ENCODE measurements around the gene RASAL3.
"Not testable (repeated sequence)": the region's sequence is repeated elsewhere in the genome, so short reads cannot be mapped to it uniquely, and the experiment has no call there.

The RASAL3 gene

GRCh38 chr19:15475611-15476010 is 11.3 kb upstream of the RASAL3 start:
- TF ChIP-seq, protein P1, sequence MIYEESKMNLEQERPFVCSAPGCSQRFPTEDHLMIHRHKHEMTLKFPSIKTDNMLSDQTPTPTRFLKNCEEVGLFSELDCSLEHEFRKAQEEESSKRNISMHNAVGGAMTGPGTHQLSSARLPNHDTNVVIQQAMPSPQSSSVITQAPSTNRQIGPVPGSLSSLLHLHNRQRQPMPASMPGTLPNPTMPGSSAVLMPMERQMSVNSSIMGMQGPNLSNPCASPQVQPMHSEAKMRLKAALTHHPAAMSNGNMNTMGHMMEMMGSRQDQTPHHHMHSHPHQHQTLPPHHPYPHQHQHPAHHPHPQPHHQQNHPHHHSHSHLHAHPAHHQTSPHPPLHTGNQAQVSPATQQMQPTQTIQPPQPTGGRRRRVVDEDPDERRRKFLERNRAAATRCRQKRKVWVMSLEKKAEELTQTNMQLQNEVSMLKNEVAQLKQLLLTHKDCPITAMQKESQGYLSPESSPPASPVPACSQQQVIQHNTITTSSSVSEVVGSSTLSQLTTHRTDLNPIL (CRISPR knock-in tag; IDR thresholded peaks at IDR 0.05; ENCODE audit: low read depth) = no peak
- no peak for TF ChIP-seq RARB (CRISPR knock-in tag; IDR thresholded peaks at IDR 0.05)
- ATAC-seq = no peak

DNA sequence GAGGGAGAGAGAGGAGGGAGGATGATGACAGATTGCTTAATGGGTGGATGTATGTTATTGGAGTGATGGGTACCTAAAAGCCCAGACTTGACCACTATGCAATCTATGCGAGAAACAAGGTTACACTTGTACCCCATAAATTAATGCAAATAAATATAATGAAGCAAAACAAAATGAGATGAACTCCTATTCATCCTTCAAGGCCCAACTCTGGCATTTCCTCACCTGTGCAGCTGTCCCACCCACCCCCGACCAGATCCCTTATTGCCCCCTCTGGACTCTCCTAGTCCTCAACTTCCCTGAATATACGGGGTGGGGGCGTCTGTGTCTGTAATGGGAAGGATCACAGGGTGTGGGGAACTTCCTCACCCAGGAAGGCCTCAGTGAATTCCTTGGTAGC is 10.8 kb upstream of the RASAL3 start:
- TF ChIP-seq BACH2 (CRISPR knock-in tag; IDR thresholded peaks at IDR 0.05; ENCODE audit: borderline replicate concordance) (no peak), ZFP3 (CRISPR knock-in tag; IDR thresholded peaks at IDR 0.05) (peak; percentile 73)
- no peak for ATAC-seq

DNA sequence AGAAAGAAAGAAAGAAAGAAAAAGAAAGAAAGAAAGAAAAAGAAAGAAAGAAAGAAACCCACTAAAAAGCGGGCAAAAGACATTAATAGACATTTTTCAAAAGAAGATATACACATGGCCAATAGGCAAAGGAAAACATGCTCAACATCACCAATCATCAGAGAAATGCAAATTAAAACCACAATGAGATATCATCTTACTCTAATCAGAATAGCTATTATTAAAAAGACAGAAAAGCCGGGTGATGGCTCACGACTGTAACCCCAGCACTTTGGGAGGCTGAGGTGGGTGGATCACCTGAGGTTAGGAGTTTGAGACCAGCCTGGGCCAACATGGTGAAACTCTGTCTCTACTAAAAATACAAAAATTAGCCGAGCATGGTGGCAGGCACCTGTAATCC is 9.5 kb upstream of the RASAL3 start:
- not testable (repeated sequence) for ATAC-seq

GRCh38 chr19:15471639-15472101 is 7.3 kb upstream of the RASAL3 start:
- TF ChIP-seq ZFP3 (CRISPR knock-in tag; IDR thresholded peaks at IDR 0.05) (no peak), ZNF70 (CRISPR knock-in tag; IDR thresholded peaks at IDR 0.05) (no peak), ZNF565 (CRISPR knock-in tag; conservative IDR thresholded peaks at IDR 0.05; ENCODE audit: low read depth) (no peak), RARB (CRISPR knock-in tag; IDR thresholded peaks at IDR 0.05) (no peak), CSRNP3 (CRISPR knock-in tag; IDR thresholded peaks at IDR 0.05) (no peak), PPARA (CRISPR knock-in tag; IDR thresholded peaks at IDR 0.05; ENCODE audit: borderline replicate concordance) (no peak), TCF4 (CRISPR knock-in tag; IDR thresholded peaks at IDR 0.05; ENCODE audit: borderline replicate concordance) (no peak), ZC3H10 (CRISPR knock-in tag; IDR thresholded peaks at IDR 0.05) (no peak), OSR1 (CRISPR knock-in tag; IDR thresholded peaks at IDR 0.05) (no peak), CSDC2 (CRISPR knock-in tag; IDR thresholded peaks at IDR 0.05) (no peak), ZFP30 (CRISPR knock-in tag; IDR thresholded peaks at IDR 0.05) (no peak), POU6F1 (CRISPR knock-in tag; IDR thresholded peaks at IDR 0.05; ENCODE audit: borderline replicate concordance, low read depth) (no peak)
- TF ChIP-seq, protein P2, sequence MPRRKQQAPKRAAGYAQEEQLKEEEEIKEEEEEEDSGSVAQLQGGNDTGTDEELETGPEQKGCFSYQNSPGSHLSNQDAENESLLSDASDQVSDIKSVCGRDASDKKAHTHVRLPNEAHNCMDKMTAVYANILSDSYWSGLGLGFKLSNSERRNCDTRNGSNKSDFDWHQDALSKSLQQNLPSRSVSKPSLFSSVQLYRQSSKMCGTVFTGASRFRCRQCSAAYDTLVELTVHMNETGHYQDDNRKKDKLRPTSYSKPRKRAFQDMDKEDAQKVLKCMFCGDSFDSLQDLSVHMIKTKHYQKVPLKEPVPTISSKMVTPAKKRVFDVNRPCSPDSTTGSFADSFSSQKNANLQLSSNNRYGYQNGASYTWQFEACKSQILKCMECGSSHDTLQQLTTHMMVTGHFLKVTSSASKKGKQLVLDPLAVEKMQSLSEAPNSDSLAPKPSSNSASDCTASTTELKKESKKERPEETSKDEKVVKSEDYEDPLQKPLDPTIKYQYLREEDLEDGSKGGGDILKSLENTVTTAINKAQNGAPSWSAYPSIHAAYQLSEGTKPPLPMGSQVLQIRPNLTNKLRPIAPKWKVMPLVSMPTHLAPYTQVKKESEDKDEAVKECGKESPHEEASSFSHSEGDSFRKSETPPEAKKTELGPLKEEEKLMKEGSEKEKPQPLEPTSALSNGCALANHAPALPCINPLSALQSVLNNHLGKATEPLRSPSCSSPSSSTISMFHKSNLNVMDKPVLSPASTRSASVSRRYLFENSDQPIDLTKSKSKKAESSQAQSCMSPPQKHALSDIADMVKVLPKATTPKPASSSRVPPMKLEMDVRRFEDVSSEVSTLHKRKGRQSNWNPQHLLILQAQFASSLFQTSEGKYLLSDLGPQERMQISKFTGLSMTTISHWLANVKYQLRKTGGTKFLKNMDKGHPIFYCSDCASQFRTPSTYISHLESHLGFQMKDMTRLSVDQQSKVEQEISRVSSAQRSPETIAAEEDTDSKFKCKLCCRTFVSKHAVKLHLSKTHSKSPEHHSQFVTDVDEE (CRISPR knock-in tag; IDR thresholded peaks at IDR 0.05) = no peak
- ATAC-seq = no peak

- peak; percentile 66 for ATAC-seq
- no peak for TF ChIP-seq SNAI2 (CRISPR knock-in tag; IDR thresholded peaks at IDR 0.05)
- TF ChIP-seq, protein P3, sequence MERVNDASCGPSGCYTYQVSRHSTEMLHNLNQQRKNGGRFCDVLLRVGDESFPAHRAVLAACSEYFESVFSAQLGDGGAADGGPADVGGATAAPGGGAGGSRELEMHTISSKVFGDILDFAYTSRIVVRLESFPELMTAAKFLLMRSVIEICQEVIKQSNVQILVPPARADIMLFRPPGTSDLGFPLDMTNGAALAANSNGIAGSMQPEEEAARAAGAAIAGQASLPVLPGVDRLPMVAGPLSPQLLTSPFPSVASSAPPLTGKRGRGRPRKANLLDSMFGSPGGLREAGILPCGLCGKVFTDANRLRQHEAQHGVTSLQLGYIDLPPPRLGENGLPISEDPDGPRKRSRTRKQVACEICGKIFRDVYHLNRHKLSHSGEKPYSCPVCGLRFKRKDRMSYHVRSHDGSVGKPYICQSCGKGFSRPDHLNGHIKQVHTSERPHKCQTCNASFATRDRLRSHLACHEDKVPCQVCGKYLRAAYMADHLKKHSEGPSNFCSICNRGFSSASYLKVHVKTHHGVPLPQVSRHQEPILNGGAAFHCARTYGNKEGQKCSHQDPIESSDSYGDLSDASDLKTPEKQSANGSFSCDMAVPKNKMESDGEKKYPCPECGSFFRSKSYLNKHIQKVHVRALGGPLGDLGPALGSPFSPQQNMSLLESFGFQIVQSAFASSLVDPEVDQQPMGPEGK (CRISPR knock-in tag; IDR thresholded peaks at IDR 0.05; ENCODE audit: borderline replicate concordance) = no peak
- no peak for TF ChIP-seq OSR1 (CRISPR knock-in tag; IDR thresholded peaks at IDR 0.05)
- no peak for TF ChIP-seq TCF4 (CRISPR knock-in tag; IDR thresholded peaks at IDR 0.05; ENCODE audit: borderline replicate concordance)
- TF ChIP-seq ZFP3 (CRISPR knock-in tag; IDR thresholded peaks at IDR 0.05) = no peak
- no peak for TF ChIP-seq ZNF8 (CRISPR knock-in tag; IDR thresholded peaks at IDR 0.05)
- TF ChIP-seq, protein P1 (CRISPR knock-in tag; IDR thresholded peaks at IDR 0.05; ENCODE audit: low read depth) = no peak
- no peak for TF ChIP-seq ZFP30 (CRISPR knock-in tag; IDR thresholded peaks at IDR 0.05)
- TF ChIP-seq, protein P2 (CRISPR knock-in tag; IDR thresholded peaks at IDR 0.05) = no peak
Observed at GRCh38 chr19:15469513-15470297, 5.4 kb upstream of the RASAL3 start.
